NAMALWA (cell line): ENCODE measurements around the gene SPATA46.

Experiments
- DNase-seq: peaks from one replicate; pipeline ENCODE4 v3.0.0-alpha.2; 2015; ENCODE audit warnings: low spot score

The SPATA46 gene

DNA sequence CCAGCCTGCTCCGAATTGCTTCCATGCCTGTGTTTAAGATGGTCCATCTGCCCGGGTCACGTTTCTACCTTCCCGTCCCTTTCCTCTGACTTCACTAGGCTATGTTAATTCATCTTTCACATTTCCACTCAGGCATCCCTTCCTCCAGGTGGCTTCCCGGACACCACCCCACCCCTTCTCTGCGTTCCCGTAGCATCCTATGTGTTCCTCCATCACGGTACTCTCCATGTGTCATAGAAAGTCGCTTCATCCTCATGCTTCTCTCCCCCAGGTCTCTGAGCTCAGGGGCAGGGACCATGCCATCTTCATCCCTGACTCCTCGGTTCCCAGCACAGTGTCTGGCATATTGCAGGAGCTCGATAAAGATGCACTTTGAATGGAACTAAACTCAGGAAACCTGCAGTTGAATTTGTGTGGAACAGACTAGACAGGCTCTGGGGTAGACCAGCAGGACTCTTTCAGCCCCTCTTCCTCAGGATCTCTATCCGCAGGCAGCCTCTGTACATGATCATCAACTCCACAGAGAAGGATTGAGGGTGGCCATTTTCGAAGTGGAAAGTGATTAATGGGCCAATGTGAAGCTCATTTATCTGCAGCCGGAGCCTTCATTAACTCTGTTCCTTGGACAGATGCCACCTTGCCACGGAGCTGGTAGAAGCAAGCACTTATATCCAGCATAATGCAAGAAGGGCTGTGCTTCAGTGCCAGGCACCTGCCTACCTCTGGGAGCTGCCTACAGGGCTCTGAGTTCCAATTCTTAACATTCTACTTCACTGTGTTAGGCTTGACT is 13.9 kb upstream of the SPATA46 start:
- DNase-seq, result no peak

DNA sequence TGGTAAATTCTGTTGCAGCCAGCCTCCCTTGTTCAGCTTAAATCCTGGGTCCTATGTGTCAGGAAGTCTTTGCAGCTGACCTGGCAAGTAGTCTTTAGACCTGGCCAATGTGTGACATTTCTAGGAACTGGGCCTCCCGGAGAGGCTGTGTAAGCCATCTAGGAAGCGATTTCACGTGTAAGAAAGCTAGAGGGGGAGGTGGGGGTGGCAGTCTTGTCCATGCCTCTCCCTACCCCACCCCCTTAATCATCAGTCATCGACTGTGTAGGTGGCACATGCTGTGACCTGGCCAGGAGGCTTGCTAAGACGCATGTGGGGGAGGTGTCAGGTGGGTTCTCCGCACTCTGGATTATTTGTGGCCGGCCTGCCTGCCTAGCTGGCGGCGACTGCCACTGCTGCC is 13.3 kb upstream of the SPATA46 start:
- no peak for DNase-seq

DNA sequence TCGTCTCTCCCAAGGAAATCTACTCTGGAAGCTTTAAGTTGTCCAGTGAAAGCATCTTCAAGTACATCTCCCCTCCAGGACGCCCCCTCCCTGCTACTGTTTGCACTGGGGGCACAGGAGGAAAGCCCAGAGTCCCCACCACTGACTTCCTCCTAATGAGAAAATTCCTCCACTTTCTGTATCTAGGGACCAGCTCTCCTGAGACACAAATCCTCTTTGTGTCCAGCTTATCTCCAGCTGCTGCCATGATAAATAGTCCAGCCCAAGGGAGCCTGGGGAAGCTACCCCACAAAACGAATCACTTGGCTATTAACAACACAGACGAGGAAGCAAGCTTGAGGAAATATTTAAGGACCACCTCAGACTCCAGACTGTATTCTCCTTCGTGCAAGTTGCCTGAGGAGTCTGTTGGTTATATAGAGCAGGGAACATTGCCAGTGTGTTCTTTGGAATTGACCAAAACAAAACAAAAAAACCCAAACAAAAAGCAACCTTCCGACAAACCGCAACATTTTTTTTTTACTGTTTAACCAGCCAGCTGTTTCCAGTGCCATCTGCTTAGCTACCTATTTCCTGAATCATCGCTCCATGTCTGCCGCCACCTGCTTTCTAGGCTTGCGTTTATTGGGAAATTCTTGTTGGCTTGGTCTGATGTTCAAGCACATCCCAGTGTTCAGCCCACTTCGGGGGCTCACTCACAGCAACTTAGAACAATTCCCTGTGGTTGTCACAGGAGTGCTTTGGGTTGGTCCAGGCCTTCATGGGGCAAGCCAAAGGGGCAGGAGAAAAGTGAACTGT is 12.6 kb upstream of the SPATA46 start:
- peak; percentile 15 for DNase-seq

DNA sequence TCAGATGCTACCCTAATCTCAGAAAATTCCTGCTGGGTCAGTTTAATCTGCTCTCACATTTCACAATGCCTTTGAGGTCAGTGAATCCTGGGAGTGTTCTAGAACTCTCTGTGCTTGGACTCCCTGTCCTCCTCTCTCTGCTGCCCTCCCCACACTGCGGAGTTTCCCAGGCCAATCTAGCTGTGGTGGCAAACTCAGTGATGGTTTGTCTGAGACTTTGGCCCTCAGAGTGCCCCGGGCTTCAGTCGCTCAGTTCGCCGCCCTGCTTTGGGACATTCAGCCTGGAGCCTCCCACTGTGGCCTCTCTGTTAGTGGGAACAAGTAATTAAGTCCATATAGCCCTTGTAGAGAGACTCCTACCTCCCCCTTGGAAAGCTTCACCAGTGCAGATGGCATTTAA is 12.0 kb upstream of the SPATA46 start:
- no peak for DNase-seq

DNA sequence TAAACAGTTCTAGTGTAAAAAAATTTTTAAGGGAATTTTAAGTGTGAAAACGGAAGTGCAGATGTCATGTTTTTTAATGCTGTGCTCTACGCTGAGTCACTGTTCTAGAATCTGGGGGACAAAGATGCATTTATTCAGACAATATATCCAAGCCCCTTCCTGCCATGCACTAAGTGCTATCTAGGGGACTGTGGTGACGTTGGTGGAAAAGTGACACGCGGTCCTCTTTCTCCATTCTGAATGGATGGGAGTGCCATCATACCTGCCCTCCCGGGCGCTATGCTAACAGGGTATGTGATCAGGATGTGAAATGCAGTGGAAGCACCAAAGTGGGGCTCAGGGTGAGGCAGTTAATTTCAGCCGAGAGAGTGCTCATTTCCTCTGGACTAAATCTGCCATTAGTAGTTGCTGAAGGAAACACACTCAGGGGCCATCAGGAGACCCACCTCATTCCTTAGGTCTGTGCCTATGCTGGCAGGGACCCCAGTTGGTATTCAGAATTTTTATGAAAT is 11.5 kb upstream of the SPATA46 start:
- no peak for DNase-seq

DNA sequence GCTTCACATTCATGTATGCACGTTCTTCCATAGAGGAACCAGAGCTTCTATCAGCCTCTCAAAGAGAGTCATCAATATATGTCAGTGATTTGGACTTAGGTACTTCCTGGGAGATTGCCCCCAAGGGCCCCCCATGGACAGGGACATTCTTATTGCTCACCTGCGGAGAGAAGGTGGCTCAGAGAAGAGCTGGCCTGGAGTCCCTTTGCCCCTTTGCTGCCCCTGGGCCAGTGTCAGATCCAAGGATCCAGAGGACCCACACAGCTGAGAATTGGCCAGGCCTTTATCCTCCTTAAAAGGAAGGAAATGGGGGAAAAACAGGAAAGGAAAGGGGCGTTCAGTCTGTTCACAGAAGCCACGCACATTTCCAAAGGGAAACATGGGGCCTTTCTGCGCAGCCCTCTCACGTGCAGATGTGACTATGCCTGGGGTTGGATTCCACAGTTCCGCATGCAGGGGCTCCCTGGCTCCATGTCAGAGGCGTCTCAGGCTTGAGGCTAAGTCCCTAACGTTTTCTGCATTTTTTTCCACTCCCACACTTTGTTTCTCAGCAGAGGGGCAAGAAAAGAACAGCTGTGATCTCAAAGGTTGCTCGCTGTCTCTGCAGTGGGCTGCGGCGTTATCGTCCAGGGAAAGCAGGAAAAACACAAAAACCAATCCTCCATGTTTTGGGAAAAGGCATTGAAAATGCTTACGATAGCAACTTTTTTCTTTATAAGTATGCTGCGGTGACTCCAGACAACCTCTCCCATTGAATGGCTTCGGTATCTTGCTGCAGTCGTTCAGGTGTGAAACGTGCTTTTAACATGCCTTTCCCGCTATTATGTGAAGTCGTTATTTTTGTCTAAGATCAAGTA is 10.8 kb upstream of the SPATA46 start:
- no peak for DNase-seq

DNA sequence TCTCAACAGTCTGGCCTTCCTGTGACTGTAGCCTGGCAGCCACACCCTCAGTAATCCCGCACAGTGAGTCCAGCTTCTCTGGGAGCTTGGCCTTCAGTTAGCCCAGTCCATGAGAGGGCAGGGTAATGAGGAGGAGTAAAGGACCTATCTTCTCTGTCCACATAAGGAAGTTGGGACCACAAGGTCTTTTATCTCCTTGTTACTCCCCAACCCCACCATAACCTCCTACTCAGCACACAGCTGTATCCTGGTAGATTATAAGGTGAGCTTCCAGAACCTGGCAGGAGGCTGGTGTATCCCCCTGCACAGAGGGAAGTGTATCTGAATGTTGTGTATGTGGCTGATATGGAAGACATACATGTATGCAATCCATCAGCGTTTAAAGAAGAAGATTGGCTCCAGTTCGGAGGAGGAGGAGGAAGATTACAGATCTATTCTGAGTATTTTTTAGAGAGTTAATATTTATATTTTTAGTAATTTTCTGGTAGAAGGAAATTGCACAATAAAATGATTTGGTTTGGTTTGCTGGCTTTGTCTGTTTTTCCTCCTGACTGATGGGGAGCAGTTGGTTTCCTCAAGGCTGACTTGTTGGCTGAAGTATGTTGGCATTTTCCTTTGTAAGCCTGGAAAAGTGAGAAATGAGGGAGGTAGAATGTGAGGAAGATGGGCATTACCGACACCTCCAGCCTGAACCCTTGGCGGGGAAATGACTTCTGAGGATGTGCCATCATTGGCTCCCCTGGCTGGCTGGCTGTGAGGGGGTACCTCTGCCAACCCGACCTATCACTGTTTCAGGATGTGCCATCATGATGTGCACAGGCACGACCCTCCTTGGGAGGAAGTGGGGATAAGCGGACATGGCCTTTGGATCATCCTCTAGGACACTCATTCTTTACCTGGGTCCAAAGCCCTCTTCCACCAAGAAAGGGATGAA is 9.9 kb upstream of the SPATA46 start:
- no peak for DNase-seq

DNA sequence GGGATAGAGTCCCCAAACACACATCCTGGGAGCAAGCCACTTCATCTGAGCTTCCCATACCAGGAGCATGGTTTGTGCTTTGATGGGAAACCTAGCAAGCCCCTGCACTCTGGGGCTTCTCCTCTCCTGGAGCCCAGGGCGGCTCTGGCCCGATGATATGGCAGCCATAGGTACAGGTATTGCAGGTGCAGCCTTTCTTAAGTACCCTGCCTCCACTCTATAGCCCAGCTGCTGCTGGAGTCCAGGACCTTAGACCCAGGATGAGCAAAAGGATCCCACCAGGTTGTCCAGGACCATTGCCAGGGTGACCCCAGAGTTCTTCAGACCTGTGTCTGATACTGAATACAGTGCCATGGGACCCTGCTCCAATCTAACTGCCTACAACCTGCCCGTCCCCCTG is 9.0 kb upstream of the SPATA46 start:
- no peak for DNase-seq

DNA sequence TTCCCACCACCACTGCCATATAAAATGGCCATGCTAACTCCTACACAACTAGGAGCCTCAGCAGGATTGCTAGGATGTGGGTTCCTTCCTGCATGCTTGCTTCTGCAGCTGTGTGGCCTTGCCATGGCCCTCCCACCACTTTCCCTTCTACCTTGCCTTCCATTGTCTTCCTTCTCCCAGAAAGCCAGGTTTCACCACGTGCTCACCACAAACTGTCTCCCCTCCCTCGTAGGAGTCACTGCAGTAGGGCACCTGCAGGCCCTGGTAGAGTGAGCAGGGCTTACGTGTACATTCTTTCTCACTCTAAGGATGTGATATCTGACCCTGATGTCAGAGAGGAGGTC is 8.6 kb upstream of the SPATA46 start:
- DNase-seq, result no peak

DNA sequence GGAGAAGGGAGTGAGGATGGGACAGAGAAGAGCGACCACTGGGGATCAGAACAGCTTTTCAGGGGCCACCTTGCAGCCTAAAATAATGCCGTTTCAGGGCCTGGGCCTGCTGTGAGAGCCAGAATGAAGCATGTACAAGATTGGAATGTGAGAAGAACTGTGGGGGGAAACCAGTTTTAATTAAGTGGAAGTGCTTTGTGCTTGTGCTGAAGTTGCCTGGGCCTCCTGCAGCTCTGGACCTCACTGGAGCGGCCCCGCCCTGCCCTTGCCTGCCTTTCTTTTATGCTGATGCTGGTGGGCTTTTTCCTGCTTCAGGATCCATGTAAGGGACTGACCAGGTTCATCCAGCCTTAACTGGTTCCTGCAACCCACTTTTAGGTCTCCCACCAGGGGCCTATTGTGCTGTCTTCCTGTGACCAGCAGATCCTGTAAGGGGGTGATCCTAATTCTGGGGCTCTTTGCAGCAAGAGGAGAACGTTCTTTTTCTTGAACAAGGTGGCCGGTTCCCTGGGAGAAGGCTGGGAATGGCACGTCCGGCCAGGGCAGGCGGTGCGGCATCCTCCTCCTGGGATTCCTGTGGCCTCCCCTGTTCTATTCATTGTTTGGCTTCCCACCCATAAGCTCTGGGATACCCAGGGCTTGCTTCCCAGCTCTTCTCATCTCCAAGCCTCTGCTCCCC is 8.1 kb upstream of the SPATA46 start:
- DNase-seq, result no peak

DNA sequence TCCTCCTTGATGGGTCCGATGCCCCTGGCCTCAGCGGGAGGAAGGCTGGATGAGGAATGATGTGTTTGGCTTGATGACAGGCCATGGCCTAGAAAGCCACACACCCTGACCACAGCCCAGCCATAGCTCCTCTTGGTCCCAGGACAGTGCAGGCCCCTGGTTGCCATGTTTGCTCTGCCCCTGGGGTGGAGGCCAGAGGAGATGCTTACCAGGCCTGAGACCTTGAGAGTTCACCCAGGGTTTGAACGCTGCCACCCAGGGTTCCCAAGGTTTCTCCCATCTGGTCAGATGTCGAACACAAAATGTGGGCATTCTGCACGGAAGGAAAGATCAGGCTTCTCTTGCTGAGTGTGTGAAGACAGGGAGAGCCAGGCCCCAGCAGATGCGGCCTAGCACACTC is 7.5 kb upstream of the SPATA46 start:
- DNase-seq, result no peak

DNA sequence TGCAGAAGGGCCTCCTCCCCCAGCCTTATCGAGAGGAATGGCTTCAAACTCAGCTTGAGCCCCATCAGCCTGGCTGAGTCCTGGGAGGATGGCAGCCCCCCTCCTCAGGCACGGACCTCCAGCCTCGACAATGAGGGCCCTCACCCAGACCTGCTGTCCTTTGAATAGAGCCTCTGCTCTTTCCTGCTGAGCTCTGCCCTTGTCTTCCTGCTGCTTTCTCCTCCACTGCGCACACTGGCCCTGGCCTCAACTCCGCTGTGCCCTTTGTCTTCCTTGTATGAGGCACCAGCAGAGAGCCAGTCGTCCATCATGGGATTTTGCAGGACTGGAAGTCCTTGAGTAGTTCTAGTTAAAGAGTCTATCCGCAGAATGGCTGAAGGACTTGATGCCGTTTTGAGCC is 6.9 kb upstream of the SPATA46 start:
- DNase-seq, result no peak

DNA sequence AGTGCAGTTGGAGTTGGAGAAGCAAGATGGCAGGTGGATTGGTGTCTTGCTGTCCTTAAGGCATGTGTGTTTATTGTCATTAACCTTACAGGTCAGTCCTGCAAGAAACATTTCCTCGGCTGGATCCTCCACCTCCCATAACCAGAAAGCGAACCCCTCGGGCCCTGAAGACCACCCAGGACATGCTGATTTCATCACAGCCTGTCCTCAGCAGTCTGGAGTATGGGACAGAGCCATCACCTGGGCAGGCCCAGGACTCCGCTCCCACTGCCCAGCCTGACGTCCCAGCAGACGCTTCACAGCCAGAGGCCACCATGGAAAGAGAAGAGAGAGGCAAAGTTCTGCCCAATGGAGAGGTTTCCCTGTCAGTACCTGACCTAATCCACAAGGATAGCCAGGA is 6.4 kb upstream of the SPATA46 start:
- no peak for DNase-seq

DNA sequence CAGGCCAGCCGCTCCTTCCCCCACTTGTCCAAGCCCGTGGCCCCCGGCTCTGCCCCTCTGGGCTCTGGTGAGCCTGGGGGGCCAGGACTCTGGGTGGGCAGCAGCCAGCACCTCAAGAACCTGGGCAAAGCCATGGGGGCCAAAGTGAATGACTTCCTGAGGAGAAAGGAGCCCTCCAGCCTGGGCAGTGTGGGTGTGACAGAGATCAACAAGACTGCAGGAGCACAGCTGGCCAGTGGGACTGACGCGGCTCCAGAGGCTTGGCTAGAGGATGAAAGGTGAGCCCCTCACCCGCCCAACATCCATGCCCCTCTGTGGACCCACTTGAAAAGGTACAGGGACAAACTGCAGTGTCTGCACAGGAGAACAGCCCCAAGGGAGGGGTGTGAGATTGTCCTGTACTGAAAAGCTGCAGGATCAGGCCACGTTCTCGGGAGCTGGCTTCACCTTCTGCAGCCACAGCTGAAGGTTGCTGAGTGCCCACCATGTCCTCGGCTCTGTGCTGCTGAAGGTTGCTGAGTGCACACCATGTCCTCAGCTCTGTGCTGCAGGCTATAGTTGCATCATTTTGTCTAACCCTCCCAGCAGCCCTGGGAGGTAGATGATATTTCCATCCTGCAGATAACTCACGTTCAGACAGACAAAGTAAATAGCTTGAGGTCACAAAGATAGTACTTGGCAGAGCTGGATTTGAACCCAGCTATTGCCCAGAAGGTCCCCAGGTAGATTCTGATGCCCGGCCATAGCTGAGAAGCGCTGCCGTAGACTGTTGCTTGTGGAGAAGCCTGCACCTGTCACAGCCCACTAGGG is 5.5 kb upstream of the SPATA46 start:
- DNase-seq, result no peak

DNA sequence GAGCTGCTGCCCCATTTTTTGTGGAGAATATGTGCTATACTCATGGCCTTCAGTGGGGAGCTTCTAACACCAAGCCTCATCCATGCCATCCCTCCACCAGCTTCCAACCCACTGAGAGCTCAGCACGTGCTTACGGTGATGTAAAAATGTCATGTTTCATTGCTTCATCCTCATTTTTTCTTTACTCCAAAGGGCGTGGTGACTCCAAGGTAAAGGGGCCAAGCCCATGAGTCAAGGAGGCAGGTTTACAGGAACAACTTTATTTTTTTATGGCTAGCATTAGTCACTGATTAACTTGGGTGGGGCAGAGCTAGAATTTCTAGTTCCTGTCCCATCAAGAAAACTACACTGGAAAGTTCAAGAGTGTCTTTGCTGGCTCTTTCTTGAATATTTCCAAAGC is 4.7 kb upstream of the SPATA46 start, which contains the start of gene C1orf226:
TSS of gene C1orf226 (plus strand) at position 346 of the 400 bp plus-strand sequence. CDS start 174 bp downstream, outside the sequence.
- no peak for DNase-seq

DNA sequence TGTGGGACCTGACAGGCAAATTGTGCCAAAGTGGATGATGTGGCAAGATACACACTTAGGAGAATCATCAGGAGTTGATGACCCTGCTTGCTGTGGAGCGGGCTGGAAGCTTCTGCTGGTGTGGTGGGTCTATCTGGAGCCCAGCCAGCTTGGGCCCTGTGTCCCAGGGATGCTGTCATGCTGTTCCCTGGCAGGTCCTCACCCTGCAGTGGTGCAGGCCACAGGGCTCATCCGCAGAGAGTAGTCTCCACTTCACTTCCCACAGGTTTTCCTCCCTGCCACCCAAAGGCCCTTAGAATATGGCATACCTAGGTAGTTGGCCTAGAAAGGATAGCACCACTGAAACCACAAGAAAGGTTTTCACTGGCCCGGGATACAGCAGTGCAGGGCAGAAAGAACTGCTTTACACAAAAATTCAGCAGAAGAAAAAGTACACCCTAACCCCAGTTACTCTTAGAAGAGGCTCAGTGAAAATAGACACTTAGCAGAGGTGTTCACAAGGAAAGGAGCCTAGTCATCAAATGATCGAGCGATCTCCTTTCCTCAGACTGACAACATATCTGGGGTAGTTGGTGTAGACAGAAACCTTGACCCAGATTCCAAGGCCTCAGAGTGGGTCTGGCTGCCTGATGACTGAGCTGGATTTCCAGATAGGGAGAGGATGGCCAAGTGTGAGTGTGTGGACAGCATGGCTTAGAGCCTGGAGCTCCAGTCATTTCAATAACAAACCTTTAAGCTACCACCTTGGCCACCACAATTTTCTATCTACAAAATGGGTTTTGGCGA is 3.6 kb upstream of the SPATA46 start:
- no peak for DNase-seq

DNA sequence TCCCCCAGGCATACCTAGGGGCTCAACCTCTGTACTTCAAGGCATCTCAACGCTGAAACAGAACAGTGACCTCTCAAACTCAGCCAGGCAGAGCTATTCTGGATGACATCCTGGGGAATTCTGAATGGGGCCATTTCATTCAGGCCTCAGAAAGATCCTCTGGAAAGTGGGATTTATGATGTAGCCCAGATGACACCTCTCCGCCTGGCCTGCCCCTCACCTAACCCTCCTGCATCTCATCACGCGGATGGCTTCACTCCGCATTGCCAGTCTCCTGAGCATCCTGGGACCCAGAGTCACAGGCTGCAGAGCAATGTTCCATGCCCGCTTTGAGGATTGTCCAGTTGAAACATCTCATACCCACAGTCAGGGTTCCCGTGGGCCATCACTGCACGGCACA is 1.2 kb downstream of the SPATA46 start:
- DNase-seq, result no peak

DNA sequence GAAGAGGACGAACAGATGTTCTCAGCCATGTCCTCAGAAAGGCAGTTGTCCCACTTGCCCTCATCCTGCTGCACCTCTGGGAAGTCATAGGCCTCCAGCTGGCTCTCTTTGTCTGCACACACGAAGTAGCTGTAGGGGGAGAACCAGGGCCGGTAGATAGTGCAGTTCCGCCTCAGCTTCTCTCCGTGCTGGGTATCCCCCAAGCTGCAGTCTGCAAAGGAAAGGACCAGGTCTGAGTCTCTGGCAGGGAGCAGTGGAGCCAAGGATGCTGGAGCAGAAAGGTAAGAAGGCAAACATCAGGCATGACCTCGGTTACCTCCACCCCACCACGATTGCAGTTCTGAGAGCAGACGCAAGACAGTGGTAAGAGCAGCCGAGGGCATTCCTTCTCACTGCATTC is 2.2 kb downstream of the SPATA46 start:
- DNase-seq, result no peak
